B cell (primary cell): ENCODE measurements around the gene HIP1. TPM values are rescaled to one million over a fixed set of nuclear protein-coding genes. Genes with fewer than 3 reads are reported as not detected.

Source experiments
- ATAC-seq: fragments of 200-7000 bp; cut with Tn5 transposase; one replicate; pipeline ENCODE4 v1.10.0; 2021; ENCODE audit warnings: low read depth, mild to moderate bottlenecking, moderate number of reproducible peaks, moderate library complexity
- CTCF ChIA-PET: fragments of 350-600 bp; sonication (Branson Sonifier 250); formaldehyde crosslinking; loops from one replicate; lab custom pipeline; 2021; ENCODE audit warnings: antibody characterized with exemption, inconsistent platforms; lab: Charles Lee
- POLR2A ChIA-PET: fragments of 350-600 bp; sonication (Branson Sonifier 250); formaldehyde crosslinking; loops from one replicate; lab custom pipeline; 2021; ENCODE audit warnings: antibody characterized with exemption; lab: Charles Lee
- DNase-seq: peaks from one replicate; pipeline ENCODE4 v3.0.0; 2013
- H2AFZ ChIP-seq: 2 replicates; pipeline ENCODE4 v1.6.1; 2012; ENCODE audit warnings: mild to moderate bottlenecking, low read depth, low read length; ENCODE audit not compliant: insufficient read depth, poor library complexity, severe bottlenecking
- H3K27ac ChIP-seq, 2 donors: 1 replicate in 1 of 2; 2 replicates in 1 of 2; pipeline ENCODE4 v1.5.1; 2012 to 2013; ENCODE audit warnings: low read length in 2 of 2, mild to moderate bottlenecking in 2 of 2, moderate library complexity in 1 of 2
- H3K27me3 ChIP-seq, 4 experiments: fragments of 200-600 bp in 1 of 4; sonication (generic) in 1 of 4; replicated peaks in 1 of 4; 1 replicate in 2 of 4; 2 replicates in 2 of 4; pipeline versions ENCODE4 v1.6.1 to v1.7.0; 2013 to 2016; ENCODE audit warnings: low read length in 3 of 4, mild to moderate bottlenecking in 2 of 4, mixed read lengths in 1 of 4, moderate library complexity in 1 of 4; ENCODE audit not compliant: insufficient read depth in 4 of 4, control insufficient read depth in 3 of 4; ENCODE audit errors: control extremely low read depth in 1 of 4
- H3K36me3 ChIP-seq, 2 experiments: replicated peaks in 1 of 2; 1 replicate in 1 of 2; 2 replicates in 1 of 2; pipeline versions ENCODE4 v1.6.1 to v1.7.1; 2013; ENCODE audit warnings: low read length in 1 of 2; ENCODE audit not compliant: insufficient read depth in 2 of 2, control insufficient read depth in 1 of 2; ENCODE audit errors: control extremely low read depth in 1 of 2, extremely low read depth in 1 of 2
- H3K4me1 ChIP-seq, 2 donors: fragments of 200-600 bp in 1 of 2; sonication (generic) in 1 of 2; 1 replicate in 1 of 2; 2 replicates in 1 of 2; pipeline versions ENCODE4 v1.5.1 to v1.6.1; 2013 to 2017; ENCODE audit warnings: low read length in 2 of 2; ENCODE audit not compliant: control insufficient read depth in 2 of 2, insufficient read depth in 2 of 2
- H3K4me2 ChIP-seq: replicated peaks from 2 replicates; pipeline ENCODE3; 2012; ENCODE audit warnings: mild to moderate bottlenecking, low read depth, low read length; ENCODE audit not compliant: poor library complexity, severe bottlenecking
- H3K4me3 ChIP-seq, 5 experiments: fragments of 200-600 bp in 1 of 5; sonication (generic) in 1 of 5; 1 replicate in 3 of 5; 2 replicates in 2 of 5; pipeline versions ENCODE4 v1.5.1 to v1.7.0; 2011 to 2016; ENCODE audit warnings: low read length in 4 of 5, mild to moderate bottlenecking in 4 of 5, low read depth in 2 of 5, control low read depth in 1 of 5, moderate library complexity in 1 of 5; ENCODE audit not compliant: insufficient read depth in 1 of 5; ENCODE audit errors: control extremely low read depth in 1 of 5, extremely low read depth in 1 of 5
- H3K79me2 ChIP-seq: fragments of 200-600 bp; sonication (generic); one replicate; pipeline ENCODE4 v1.6.0; 2016; ENCODE audit warnings: low read length; ENCODE audit not compliant: control insufficient read depth, insufficient read depth
- H3K9ac ChIP-seq: fragments of 200-600 bp; sonication (generic); 2 replicates; pipeline ENCODE4 v1.6.1; 2017; ENCODE audit warnings: mild to moderate bottlenecking, low read length, moderate library complexity
- H3K9me3 ChIP-seq, 3 donors: one replicate each; pipeline versions ENCODE4 v1.6.1 to v1.7.1; 2013; ENCODE audit warnings: low read length in 2 of 3; ENCODE audit not compliant: control insufficient read depth in 2 of 3, insufficient read depth in 1 of 3; ENCODE audit errors: control extremely low read depth in 1 of 3
- H4K20me1 ChIP-seq: 2 replicates; pipeline ENCODE4 v1.6.0; 2012; ENCODE audit warnings: mild to moderate bottlenecking, low read length; ENCODE audit not compliant: insufficient read depth, control insufficient read depth, poor library complexity, severe bottlenecking
- H3K27ac Mint-ChIP-seq: one replicate; pipeline ENCODE4 v1.8.0; 2021; ENCODE audit warnings: mixed read lengths
- H3K27me3 Mint-ChIP-seq: one replicate; pipeline ENCODE4 v1.8.0; 2021; ENCODE audit warnings: mixed read lengths
- H3K4me1 Mint-ChIP-seq: one replicate; pipeline ENCODE4 v1.8.0; 2021; ENCODE audit warnings: mixed read lengths
- H3K4me3 Mint-ChIP-seq: one replicate; pipeline ENCODE4 v1.8.0; 2021; ENCODE audit warnings: mixed read lengths
- H3K9me3 Mint-ChIP-seq: one replicate; pipeline ENCODE4 v1.8.0; 2022; ENCODE audit warnings: mixed read lengths; ENCODE audit not compliant: insufficient read depth
- CTCF ChIP-seq: fragments of 200-600 bp; IDR thresholded peaks from one replicate; pipeline ENCODE4 v1.8.0; 2022; ENCODE audit warnings: antibody characterized with exemption, mild to moderate bottlenecking
- EZH2 ChIP-seq: IDR thresholded peaks from 2 replicates; pipeline ENCODE4 v1.6.1; 2012; ENCODE audit warnings: borderline replicate concordance, low read depth, mild to moderate bottlenecking, moderate library complexity, low read length; ENCODE audit not compliant: insufficient read depth, poor library complexity, severe bottlenecking
- WGBS: methylation state at CpG from one replicate; pipeline ENCODE4 v1.1.5; 2013; ENCODE audit warnings: missing lambda C conversion rate; ENCODE audit not compliant: insufficient coverage; 5-methylcytosine and 5-hydroxymethylcytosine counted together
- intact Hi-C: fragments of 100-400 bp; cut with micrococcal nuclease; formaldehyde crosslinking; loops from one replicate; pipeline ENCODE4 v1.10.0; 2022
- polyA plus RNA-seq: library from polyadenylated mRNA; depleted of rRNA; stranded (reverse); fragments of >200 nt; gene quantifications from 2 replicates; pipeline ENCODE4 v1.2.3, GENCODE V29; 2012
- total RNA-seq, 2 donors: library from RNA; stranded (reverse); fragments of 120-200 nt in 1 of 2; gene quantifications; 1 replicate in 1 of 2; 2 replicates in 1 of 2; pipeline versions ENCODE4 v1.2.3 to v1.2.4, GENCODE V29; 2013 to 2022

HIP1 gene
- total and polyA plus RNA-seq, 2 donors (not counting 1 experiment from before 2014, with no cell fraction given): 6.5 to 16.7 TPM

- H3K27ac ChIP-seq: peak overlapping the region in 1 of 2 donors; percentile 5
- peak overlapping the region; percentile 44 for H3K4me2 ChIP-seq
- no peak overlapping the region for H3K9ac ChIP-seq
- no peaks in the 10 kb centered on the region for H3K79me2 ChIP-seq
- no peaks in the 10 kb centered on the region for H3K36me3 ChIP-seq
- POLR2A ChIA-PET: no interaction called here
- WGBS: 32% methylated on average over 3 of the region's 5 CpGs
- H4K20me1 ChIP-seq: no peaks in the 10 kb centered on the region
- DNase-seq (peak; percentile 29), ATAC-seq (peak; percentile 35)
- CTCF ChIA-PET: interaction anchor here (1.0 kb wide), 1 partner anchor 72 kb away, joined by 4 read pairs; no protein-coding TSS in a partner anchor
- H3K9me3 ChIP-seq: no peaks in the 10 kb centered on the region
- H3K4me1 Mint-ChIP-seq: peaks cover 48% of the 10 kb centered on the region
- peaks cover 5% of the 10 kb centered on the region for H3K27me3 Mint-ChIP-seq
- intact Hi-C loops: no loop called here
- no peak overlapping the region for H2AFZ ChIP-seq
- no peak for TF ChIP-seq CTCF
- no peak for TF ChIP-seq EZH2
- peaks cover 0 to 5% (median 0%) of the 10 kb centered on the region in 4 experiments for H3K27me3 ChIP-seq
- peaks cover 34 to 37% of the 10 kb centered on the region in 2 donors for H3K4me1 ChIP-seq
- H3K27ac Mint-ChIP-seq: peak overlapping the region; percentile 76
- no peak overlapping the region for H3K4me3 ChIP-seq
- H3K4me3 Mint-ChIP-seq: peak overlapping the region; percentile 81
- no peaks in the 10 kb centered on the region for H3K9me3 Mint-ChIP-seq
Observed at GRCh38 chr7:75690121-75690523, 48.6 kb downstream of the HIP1 start.

GRCh38 chr7:75689246-75690099 lies 49.3 kb downstream of the HIP1 start:
- Mint-ChIP-seq H3K27ac (no peak overlapping the region), H3K27me3 (peaks cover 5% of the 10 kb centered on the region), H3K4me3 (peak overlapping the region; percentile 53), H3K4me1 (peaks cover 48% of the 10 kb centered on the region), H3K9me3 (no peaks in the 10 kb centered on the region)
- Histone ChIP-seq H3K4me2 (peak overlapping the region; percentile 44), H3K9me3 (no peaks in the 10 kb centered on the region), H4K20me1 (no peaks in the 10 kb centered on the region), H3K36me3 (no peaks in the 10 kb centered on the region), H3K27ac (peak overlapping the region in 1 of 2 donors; percentile 5), H3K79me2 (no peaks in the 10 kb centered on the region), H3K4me3 (no peak overlapping the region), H3K9ac (no peak overlapping the region), H3K27me3 (peaks cover 0 to 5% (median 0%) of the 10 kb centered on the region in 4 experiments), H3K4me1 (peaks cover 34 to 37% of the 10 kb centered on the region in 2 donors), H2AFZ (no peak overlapping the region)
- ATAC-seq: no peak
- 67% methylated on average over 8 of the region's 20 CpGs for WGBS
- CTCF ChIA-PET: interaction anchor here (1.0 kb wide), 1 partner anchor 72 kb away, joined by 4 read pairs; no protein-coding TSS in a partner anchor
- intact Hi-C loops: no loop called here
- POLR2A ChIA-PET: no interaction called here
- DNase-seq: peak; percentile 19
- TF ChIP-seq EZH2 (no peak), CTCF (no peak)
